ENCODE measurements around the gene AP2A2.

Gene AP2A2

GRCh38 chr11:924406-925157 lies 1.1 kb upstream of the AP2A2 start:
- DNase-seq (ENCODE audit: low read depth): no peak

- no peak for DNase-seq (ENCODE audit: low read depth)
Measured at GRCh38 chr11:925158-925495, 543 bp upstream of the AP2A2 start.

- DNase-seq (ENCODE audit: low read depth): no peak
Measured at GRCh38 chr11:926341-926916, 759 bp downstream of the AP2A2 start.

GRCh38 chr11:927871-928270 lies 2.2 kb downstream of the AP2A2 start:
- no peak for DNase-seq (ENCODE audit: low read depth)

- DNase-seq (ENCODE audit: low read depth): no peak
Measured at GRCh38 chr11:928786-929185, 3.1 kb downstream of the AP2A2 start.

GRCh38 chr11:929405-929804 lies 3.7 kb downstream of the AP2A2 start:
- DNase-seq (ENCODE audit: low read depth): no peak

- no peak for DNase-seq (ENCODE audit: low read depth)
Measured at GRCh38 chr11:931385-931784, 5.7 kb downstream of the AP2A2 start.

- DNase-seq (ENCODE audit: low read depth): no peak
Measured at GRCh38 chr11:932435-932834, 6.8 kb downstream of the AP2A2 start.

- DNase-seq (ENCODE audit: low read depth): no peak
Measured at GRCh38 chr11:933142-933851, 7.6 kb downstream of the AP2A2 start.

- DNase-seq (ENCODE audit: low read depth): no peak
Measured at GRCh38 chr11:933936-934335, 8.3 kb downstream of the AP2A2 start.

GRCh38 chr11:934527-934926 lies 8.9 kb downstream of the AP2A2 start:
- DNase-seq (ENCODE audit: low read depth): no peak

GRCh38 chr11:936199-936598 lies 10.5 kb downstream of the AP2A2 start:
- DNase-seq (ENCODE audit: low read depth): no peak

- no peak for DNase-seq (ENCODE audit: low read depth)
Measured at GRCh38 chr11:937841-938261, 12.2 kb downstream of the AP2A2 start.

- no peak for DNase-seq (ENCODE audit: low read depth)
Measured at GRCh38 chr11:940496-941135, 14.9 kb downstream of the AP2A2 start.

- no peak for DNase-seq (ENCODE audit: low read depth)
Measured at GRCh38 chr11:942823-943222, 17.2 kb downstream of the AP2A2 start.

GRCh38 chr11:944711-945470 lies 19.2 kb downstream of the AP2A2 start:
- no peak for DNase-seq (ENCODE audit: low read depth)

GRCh38 chr11:945986-946385 lies 20.3 kb downstream of the AP2A2 start:
- DNase-seq (ENCODE audit: low read depth): no peak

- no peak for DNase-seq (ENCODE audit: low read depth)
Measured at GRCh38 chr11:947744-948143, 22.1 kb downstream of the AP2A2 start.

GRCh38 chr11:951507-951906 lies 25.8 kb downstream of the AP2A2 start:
- no peak for DNase-seq (ENCODE audit: low read depth)

GRCh38 chr11:952406-953385 lies 27.0 kb downstream of the AP2A2 start:
- DNase-seq (ENCODE audit: low read depth): no peak

- no peak for DNase-seq (ENCODE audit: low read depth)
Measured at GRCh38 chr11:953512-953911, 27.8 kb downstream of the AP2A2 start.

All from CMK (cell line).